Astrocyte (in vitro differentiated cells and primary cell): ENCODE measurements around the gene VRTN. TPM values are rescaled to one million over a fixed set of nuclear protein-coding genes. Genes with fewer than 3 reads are reported as not detected.

Experiments
- DNase-seq: peaks from one replicate; pipeline ENCODE4 v3.0.0-alpha.2; 2010; ENCODE audit warnings: low read depth
- FAIRE-seq: peaks from 2 replicates; lab custom pipeline; 2011; peaks lifted over from hg19 to GRCh38; lab: Jason Lieb, UNC
- H2AFZ ChIP-seq: 2 replicates; pipeline ENCODE4 v1.6.0; 2012; ENCODE audit warnings: low read depth, low read length, inconsistent platforms
- H3K27ac ChIP-seq: 2 replicates; pipeline ENCODE4 v1.5.1; 2011; ENCODE audit warnings: low read depth, low read length, inconsistent platforms
- H3K27me3 ChIP-seq: 2 replicates; pipeline ENCODE4 v1.6.0; 2011; ENCODE audit warnings: low read length, inconsistent platforms; ENCODE audit not compliant: insufficient read depth
- H3K36me3 ChIP-seq: 2 replicates; pipeline ENCODE4 v1.5.1; 2011; ENCODE audit warnings: low read length, inconsistent platforms; ENCODE audit not compliant: insufficient read depth
- H3K4me1 ChIP-seq: 2 replicates; pipeline ENCODE4 v1.5.1; 2011; ENCODE audit warnings: low read length, inconsistent platforms; ENCODE audit not compliant: insufficient read depth
- H3K4me2 ChIP-seq: 2 replicates; pipeline ENCODE4 v1.6.0; 2012; ENCODE audit warnings: low read length, inconsistent platforms
- H3K4me3 ChIP-seq: 2 replicates; pipeline ENCODE4 v1.5.1; 2011; ENCODE audit warnings: low read depth, mild to moderate bottlenecking, low read length, inconsistent platforms; ENCODE audit not compliant: insufficient read depth
- H3K79me2 ChIP-seq: 2 replicates; pipeline ENCODE4 v1.6.0; 2012; ENCODE audit warnings: mild to moderate bottlenecking, low read length, inconsistent platforms; ENCODE audit not compliant: insufficient read depth
- H3K9ac ChIP-seq: 2 replicates; pipeline ENCODE4 v1.6.0; 2012; ENCODE audit warnings: mild to moderate bottlenecking, low read length, inconsistent platforms
- H3K9me3 ChIP-seq: 2 replicates; pipeline ENCODE4 v1.5.1; 2012; ENCODE audit warnings: low read depth, mild to moderate bottlenecking, low read length, inconsistent platforms; ENCODE audit not compliant: insufficient read depth
- H4K20me1 ChIP-seq: 2 replicates; pipeline ENCODE4 v1.6.0; 2012; ENCODE audit warnings: low read length, inconsistent platforms; ENCODE audit not compliant: insufficient read depth
- H3K27ac Mint-ChIP-seq: one replicate; pipeline ENCODE4 v1.8.0; 2021; ENCODE audit warnings: mild to moderate bottlenecking, mixed read lengths; ENCODE audit not compliant: unreplicated experiment
- H3K27me3 Mint-ChIP-seq: one replicate; pipeline ENCODE4 v1.8.0; 2021; ENCODE audit warnings: low read depth, mixed read lengths; ENCODE audit not compliant: unreplicated experiment
- H3K36me3 Mint-ChIP-seq: one replicate; pipeline ENCODE4 v1.8.0; 2021; ENCODE audit warnings: low read depth, mixed read lengths; ENCODE audit not compliant: unreplicated experiment
- H3K4me1 Mint-ChIP-seq: one replicate; pipeline ENCODE4 v1.8.0; 2021; ENCODE audit warnings: low read depth, mixed read lengths; ENCODE audit not compliant: unreplicated experiment
- H3K4me3 Mint-ChIP-seq: one replicate; pipeline ENCODE4 v1.8.0; 2021; ENCODE audit warnings: mild to moderate bottlenecking, moderate library complexity, mixed read lengths; ENCODE audit not compliant: unreplicated experiment
- H3K9me3 Mint-ChIP-seq: one replicate; pipeline ENCODE4 v1.8.0; 2021; ENCODE audit warnings: mild to moderate bottlenecking, mixed read lengths; ENCODE audit not compliant: unreplicated experiment
- EZH2 ChIP-seq: IDR thresholded peaks from 2 replicates; pipeline ENCODE4 v1.6.1; 2012; ENCODE audit warnings: mild to moderate bottlenecking, low read length, inconsistent platforms; ENCODE audit not compliant: insufficient read depth
- total RNA-seq: library from RNA; stranded (reverse); gene quantifications from 2 replicates; pipeline ENCODE4 v1.2.1, GENCODE V29; 2021
- TF ChIP-seq, protein P1 (sequence below): IDR thresholded peaks from 2 replicates; pipeline ENCODE4 v1.5.1; 2011; ENCODE audit warnings: low read depth, mild to moderate bottlenecking, inconsistent platforms, low read length, moderate library complexity; ENCODE audit not compliant: insufficient read depth

VRTN gene
- total RNA-seq, 1 donor from 2014 or later, result 0.16 TPM

GRCh38 chr14:74364271-74364880 lies 16.1 kb downstream of the VRTN start:
- no peak overlapping the region for H3K27ac ChIP-seq

GRCh38 chr14:74368026-74368425 lies 19.8 kb downstream of the VRTN start:
- Mint-ChIP-seq H3K27me3 (peaks cover 2% of the 10 kb centered on the region), H3K27ac (no peak overlapping the region), H3K4me1 (no peaks in the 10 kb centered on the region), H3K36me3 (no peaks in the 10 kb centered on the region), H3K9me3 (no peaks in the 10 kb centered on the region), H3K4me3 (no peak overlapping the region)
- no peaks in the 10 kb centered on the region for H4K20me1 ChIP-seq
- H3K27me3 ChIP-seq, result peaks cover 8% of the 10 kb centered on the region
- no peak overlapping the region for H3K4me3 ChIP-seq
- TF ChIP-seq, protein P1, sequence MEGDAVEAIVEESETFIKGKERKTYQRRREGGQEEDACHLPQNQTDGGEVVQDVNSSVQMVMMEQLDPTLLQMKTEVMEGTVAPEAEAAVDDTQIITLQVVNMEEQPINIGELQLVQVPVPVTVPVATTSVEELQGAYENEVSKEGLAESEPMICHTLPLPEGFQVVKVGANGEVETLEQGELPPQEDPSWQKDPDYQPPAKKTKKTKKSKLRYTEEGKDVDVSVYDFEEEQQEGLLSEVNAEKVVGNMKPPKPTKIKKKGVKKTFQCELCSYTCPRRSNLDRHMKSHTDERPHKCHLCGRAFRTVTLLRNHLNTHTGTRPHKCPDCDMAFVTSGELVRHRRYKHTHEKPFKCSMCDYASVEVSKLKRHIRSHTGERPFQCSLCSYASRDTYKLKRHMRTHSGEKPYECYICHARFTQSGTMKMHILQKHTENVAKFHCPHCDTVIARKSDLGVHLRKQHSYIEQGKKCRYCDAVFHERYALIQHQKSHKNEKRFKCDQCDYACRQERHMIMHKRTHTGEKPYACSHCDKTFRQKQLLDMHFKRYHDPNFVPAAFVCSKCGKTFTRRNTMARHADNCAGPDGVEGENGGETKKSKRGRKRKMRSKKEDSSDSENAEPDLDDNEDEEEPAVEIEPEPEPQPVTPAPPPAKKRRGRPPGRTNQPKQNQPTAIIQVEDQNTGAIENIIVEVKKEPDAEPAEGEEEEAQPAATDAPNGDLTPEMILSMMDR, result no peak
- no peak for TF ChIP-seq EZH2
- DNase-seq (no peak), FAIRE-seq (no peak)
- no peaks in the 10 kb centered on the region for H3K9me3 ChIP-seq
- no peaks in the 10 kb centered on the region for H3K36me3 ChIP-seq
- H3K9ac ChIP-seq, result no peak overlapping the region
- H2AFZ ChIP-seq, result no peak overlapping the region
- no peak overlapping the region for H3K27ac ChIP-seq
- no peaks in the 10 kb centered on the region for H3K79me2 ChIP-seq
- no peaks in the 10 kb centered on the region for H3K4me1 ChIP-seq
- H3K4me2 ChIP-seq, result no peak overlapping the region

More at GRCh38 chr14:74364271-74364880, 16.1 kb downstream of the VRTN start:
- no peak overlapping the region for H3K4me3 Mint-ChIP-seq
- no peak overlapping the region for H2AFZ ChIP-seq
- no peak for TF ChIP-seq EZH2
- TF ChIP-seq, protein P1, result no peak
- no peaks in the 10 kb centered on the region for H3K36me3 ChIP-seq
- DNase-seq, result no peak
- H3K27me3 ChIP-seq, result peaks cover 11% of the 10 kb centered on the region
- peaks cover 2% of the 10 kb centered on the region for H3K4me1 Mint-ChIP-seq
- H3K9me3 ChIP-seq, result no peaks in the 10 kb centered on the region
- H3K36me3 Mint-ChIP-seq, result no peaks in the 10 kb centered on the region
- H3K9me3 Mint-ChIP-seq, result no peaks in the 10 kb centered on the region
- H3K4me1 ChIP-seq, result peaks cover 4% of the 10 kb centered on the region
- no peak overlapping the region for H3K4me3 ChIP-seq
- no peak overlapping the region for H3K4me2 ChIP-seq
- H3K79me2 ChIP-seq, result no peaks in the 10 kb centered on the region
- H3K27me3 Mint-ChIP-seq, result peaks cover 10% of the 10 kb centered on the region
- H3K9ac ChIP-seq, result no peak overlapping the region
- H4K20me1 ChIP-seq, result no peaks in the 10 kb centered on the region
- FAIRE-seq, result no peak
- no peak overlapping the region for H3K27ac Mint-ChIP-seq

DNA sequence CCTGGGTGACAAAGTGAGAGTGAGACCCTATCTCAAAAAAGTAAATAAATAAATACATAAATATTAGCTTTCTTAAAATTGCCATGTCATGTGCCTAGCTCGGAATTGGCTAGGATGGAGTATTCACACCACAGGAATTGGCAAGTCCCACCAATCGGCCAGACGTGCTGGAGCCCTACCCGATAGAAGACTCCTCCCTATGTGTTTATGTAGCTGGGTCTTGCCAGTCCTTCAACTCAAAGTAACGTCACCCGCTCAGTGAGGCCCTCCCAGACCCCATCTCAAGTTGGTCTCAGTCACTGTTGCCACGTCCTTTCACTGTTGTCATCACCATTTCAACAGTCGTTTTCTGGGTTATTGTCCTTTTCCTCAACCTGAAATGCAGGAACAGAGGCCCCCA lies 20.2 kb downstream of the VRTN start:
- Histone ChIP-seq H3K27ac (no peak overlapping the region), H3K4me2 (no peak overlapping the region), H3K9ac (no peak overlapping the region), H2AFZ (no peak overlapping the region), H3K27me3 (peaks cover 8% of the 10 kb centered on the region), H3K4me3 (no peak overlapping the region), H3K79me2 (no peaks in the 10 kb centered on the region), H3K4me1 (no peaks in the 10 kb centered on the region), H3K9me3 (no peaks in the 10 kb centered on the region), H4K20me1 (no peaks in the 10 kb centered on the region), H3K36me3 (no peaks in the 10 kb centered on the region)
- H3K9me3 Mint-ChIP-seq, result no peaks in the 10 kb centered on the region
- FAIRE-seq (no peak), DNase-seq (no peak)
- H3K36me3 Mint-ChIP-seq, result no peaks in the 10 kb centered on the region
- H3K27me3 Mint-ChIP-seq, result peaks cover 2% of the 10 kb centered on the region
- H3K27ac Mint-ChIP-seq, result no peak overlapping the region
- no peak overlapping the region for H3K4me3 Mint-ChIP-seq
- H3K4me1 Mint-ChIP-seq, result no peaks in the 10 kb centered on the region
- TF ChIP-seq, protein P1, result no peak
- no peak for TF ChIP-seq EZH2
